ENCODE results near the gene CADPS.

Gene CADPS

GRCh38 chr3:62888180-62888579 is 13.0 kb upstream of the CADPS start:
- TF ChIP-seq POLR2AphosphoS5 (IDR thresholded peaks at IDR 0.05; ENCODE audit: low read depth, low read length) (no peak), TAF1 (IDR thresholded peaks at IDR 0.05; ENCODE audit: borderline replicate concordance, insufficient read depth, low read length) (no peak), SIN3A (IDR thresholded peaks at IDR 0.05; ENCODE audit: borderline replicate concordance, insufficient read depth, low read length) (no peak), FOXP2 (optimal IDR thresholded peaks at IDR 0.05; ENCODE audit: borderline replicate concordance, extremely low read depth, extremely low read length, insufficient read depth) (no peak)
- TF ChIP-seq, protein P1, sequence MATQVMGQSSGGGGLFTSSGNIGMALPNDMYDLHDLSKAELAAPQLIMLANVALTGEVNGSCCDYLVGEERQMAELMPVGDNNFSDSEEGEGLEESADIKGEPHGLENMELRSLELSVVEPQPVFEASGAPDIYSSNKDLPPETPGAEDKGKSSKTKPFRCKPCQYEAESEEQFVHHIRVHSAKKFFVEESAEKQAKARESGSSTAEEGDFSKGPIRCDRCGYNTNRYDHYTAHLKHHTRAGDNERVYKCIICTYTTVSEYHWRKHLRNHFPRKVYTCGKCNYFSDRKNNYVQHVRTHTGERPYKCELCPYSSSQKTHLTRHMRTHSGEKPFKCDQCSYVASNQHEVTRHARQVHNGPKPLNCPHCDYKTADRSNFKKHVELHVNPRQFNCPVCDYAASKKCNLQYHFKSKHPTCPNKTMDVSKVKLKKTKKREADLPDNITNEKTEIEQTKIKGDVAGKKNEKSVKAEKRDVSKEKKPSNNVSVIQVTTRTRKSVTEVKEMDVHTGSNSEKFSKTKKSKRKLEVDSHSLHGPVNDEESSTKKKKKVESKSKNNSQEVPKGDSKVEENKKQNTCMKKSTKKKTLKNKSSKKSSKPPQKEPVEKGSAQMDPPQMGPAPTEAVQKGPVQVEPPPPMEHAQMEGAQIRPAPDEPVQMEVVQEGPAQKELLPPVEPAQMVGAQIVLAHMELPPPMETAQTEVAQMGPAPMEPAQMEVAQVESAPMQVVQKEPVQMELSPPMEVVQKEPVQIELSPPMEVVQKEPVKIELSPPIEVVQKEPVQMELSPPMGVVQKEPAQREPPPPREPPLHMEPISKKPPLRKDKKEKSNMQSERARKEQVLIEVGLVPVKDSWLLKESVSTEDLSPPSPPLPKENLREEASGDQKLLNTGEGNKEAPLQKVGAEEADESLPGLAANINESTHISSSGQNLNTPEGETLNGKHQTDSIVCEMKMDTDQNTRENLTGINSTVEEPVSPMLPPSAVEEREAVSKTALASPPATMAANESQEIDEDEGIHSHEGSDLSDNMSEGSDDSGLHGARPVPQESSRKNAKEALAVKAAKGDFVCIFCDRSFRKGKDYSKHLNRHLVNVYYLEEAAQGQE (IDR thresholded peaks at IDR 0.05; ENCODE audit: insufficient read depth in 1 of 2, low read depth in 2 of 2, low read length in 2 of 2) = no peak

GRCh38 chr3:62885136-62885535 is 9.9 kb upstream of the CADPS start:
- TF ChIP-seq SIN3A (IDR thresholded peaks at IDR 0.05; ENCODE audit: borderline replicate concordance, insufficient read depth, low read length) = no peak
- no peak for TF ChIP-seq FOXP2 (optimal IDR thresholded peaks at IDR 0.05; ENCODE audit: borderline replicate concordance, extremely low read depth, extremely low read length, insufficient read depth)
- TF ChIP-seq, protein P1 (IDR thresholded peaks at IDR 0.05; ENCODE audit: insufficient read depth in 1 of 2, low read depth in 2 of 2, low read length in 2 of 2) = no peak
- no peak for TF ChIP-seq TAF1 (IDR thresholded peaks at IDR 0.05; ENCODE audit: borderline replicate concordance, insufficient read depth, low read length)
- no peak for TF ChIP-seq POLR2AphosphoS5 (IDR thresholded peaks at IDR 0.05; ENCODE audit: low read depth, low read length)

DNA sequence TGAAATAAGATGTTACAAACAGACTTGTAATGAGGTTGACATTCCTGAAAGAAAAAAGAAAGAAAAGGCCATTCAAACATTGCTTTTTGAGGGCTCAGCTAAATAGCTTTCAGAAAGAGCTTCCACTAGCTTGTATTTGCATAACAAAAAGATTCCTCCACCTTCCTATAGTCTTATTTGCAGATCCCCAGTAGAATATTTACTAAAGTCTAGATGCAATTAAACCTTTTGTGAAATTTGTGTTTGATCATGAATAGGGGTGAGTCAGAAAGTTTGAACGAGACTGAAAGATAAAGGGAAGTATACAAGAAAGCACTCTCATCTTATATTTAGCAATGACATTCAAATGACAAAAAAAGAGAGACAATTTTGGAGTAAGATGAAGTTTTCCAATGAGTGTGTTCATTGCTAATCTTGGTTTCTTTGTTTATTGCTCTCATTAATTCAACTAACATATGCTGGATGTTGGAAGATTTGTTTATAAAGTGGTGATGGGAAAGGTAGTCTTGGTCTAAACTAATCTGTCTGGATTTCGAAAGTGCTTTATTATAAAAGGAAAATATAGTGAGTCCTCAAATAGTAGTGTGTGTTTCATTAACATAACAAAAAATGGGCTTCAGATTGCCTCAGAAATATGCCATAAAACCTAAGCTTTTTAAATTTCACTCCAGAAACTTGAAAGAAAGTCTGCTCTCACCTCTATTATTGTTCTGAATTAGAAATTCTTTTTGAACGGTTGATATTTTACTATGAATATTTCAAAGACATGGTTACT is 9.1 kb upstream of the CADPS start:
- TF ChIP-seq SIN3A (IDR thresholded peaks at IDR 0.05; ENCODE audit: borderline replicate concordance, insufficient read depth, low read length) = no peak

DNA sequence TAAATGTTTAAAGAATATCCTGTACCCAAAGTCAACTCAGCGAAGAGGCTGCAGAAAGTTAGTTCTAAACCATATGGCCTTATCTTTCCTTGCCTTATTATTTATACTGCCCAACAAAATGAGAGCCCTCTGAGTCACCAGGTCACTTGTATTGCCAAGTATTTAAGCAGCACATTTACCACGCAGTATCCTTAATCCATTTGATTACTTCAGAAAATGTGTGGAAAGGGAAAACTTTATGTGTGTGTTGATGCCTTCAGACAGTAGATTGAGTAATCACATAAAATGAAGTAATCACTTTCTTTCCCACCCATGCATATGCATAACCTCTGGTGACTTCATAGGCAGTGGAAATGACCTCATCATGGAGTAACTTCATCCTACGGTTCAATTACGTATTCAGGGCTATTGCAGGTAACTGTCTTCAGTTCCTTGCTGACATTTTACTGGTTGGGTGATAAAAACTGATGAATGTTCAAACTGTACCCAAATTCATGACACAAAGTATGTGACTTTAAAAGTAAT is 7.5 kb upstream of the CADPS start:
- no peak for TF ChIP-seq SIN3A (IDR thresholded peaks at IDR 0.05; ENCODE audit: borderline replicate concordance, insufficient read depth, low read length)
- TF ChIP-seq FOXP2 (optimal IDR thresholded peaks at IDR 0.05; ENCODE audit: borderline replicate concordance, extremely low read depth, extremely low read length, insufficient read depth) = no peak
- no peak for TF ChIP-seq TAF1 (IDR thresholded peaks at IDR 0.05; ENCODE audit: borderline replicate concordance, insufficient read depth, low read length)
- TF ChIP-seq POLR2AphosphoS5 (IDR thresholded peaks at IDR 0.05; ENCODE audit: low read depth, low read length) = no peak
- TF ChIP-seq, protein P1 (IDR thresholded peaks at IDR 0.05; ENCODE audit: insufficient read depth in 1 of 2, low read depth in 2 of 2, low read length in 2 of 2) = no peak

DNA sequence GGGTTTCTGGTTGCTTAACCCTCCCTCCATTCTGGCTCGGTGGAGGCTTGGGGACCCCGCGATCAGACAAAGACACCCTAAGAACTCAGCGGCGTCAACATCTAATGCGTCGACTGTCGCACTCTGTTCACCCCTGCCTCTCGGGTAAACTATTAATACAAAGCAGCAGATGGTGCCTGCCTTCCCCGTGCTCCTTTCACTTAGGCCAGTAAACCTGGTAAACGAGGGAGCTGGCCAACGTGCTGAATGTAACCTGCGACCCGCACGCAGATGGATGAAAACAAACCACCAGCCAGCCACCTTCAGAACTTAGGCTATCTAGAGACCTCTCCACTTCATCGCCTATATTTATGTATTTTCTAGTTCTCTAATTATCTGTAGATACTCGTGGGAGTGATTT is 848 bp upstream of the CADPS start:
- TF ChIP-seq, protein P1 (IDR thresholded peaks at IDR 0.05; ENCODE audit: insufficient read depth in 1 of 2, low read depth in 2 of 2, low read length in 2 of 2) = peak; percentile 88 to 95
- no peak for TF ChIP-seq SIN3A (IDR thresholded peaks at IDR 0.05; ENCODE audit: borderline replicate concordance, insufficient read depth, low read length)

Data from PFSK-1 (cell line).